SJSA1 (cell line): ENCODE data around the gene LRP5. TPM values are rescaled to one million over a fixed set of nuclear protein-coding genes. Genes with fewer than 3 reads are reported as not detected.

Experiments used
- DNase-seq, 2 experiments: peaks; one replicate each; pipeline ENCODE4 v3.0.0-alpha.2; 2015 to 2020; ENCODE audit warnings: low spot score in 2 of 2, low read depth in 1 of 2
- H3K27ac ChIP-seq: fragments of 250-450 bp; sonication (Bioruptor Pico); 2 replicates; pipeline ENCODE4 v1.5.1; 2020; ENCODE audit warnings: mild to moderate bottlenecking, moderate library complexity
- H3K27me3 ChIP-seq: fragments of 250-450 bp; sonication (Bioruptor Pico); replicated peaks from 2 replicates; pipeline ENCODE4 v1.5.1; 2020; ENCODE audit warnings: mild to moderate bottlenecking, moderate library complexity
- H3K36me3 ChIP-seq: fragments of 250-450 bp; sonication (Bioruptor Pico); 2 replicates; pipeline ENCODE4 v1.5.1; 2020; ENCODE audit warnings: mild to moderate bottlenecking
- H3K4me1 ChIP-seq: fragments of 250-450 bp; sonication (Bioruptor Pico); replicated peaks from 2 replicates; pipeline ENCODE4 v1.6.1; 2021; ENCODE audit warnings: mild to moderate bottlenecking
- H3K4me3 ChIP-seq: fragments of 250-450 bp; sonication (Bioruptor Pico); 2 replicates; pipeline ENCODE4 v1.5.1; 2020; ENCODE audit warnings: mild to moderate bottlenecking
- H3K9me3 ChIP-seq: fragments of 250-450 bp; sonication (Bioruptor Pico); replicated peaks from 2 replicates; pipeline ENCODE4 v1.5.1; 2020; ENCODE audit warnings: mild to moderate bottlenecking
- total RNA-seq: library from RNA; depleted of rRNA; stranded (reverse); fragments of >200 nt; shearing (Covaris generic); gene quantifications from 2 replicates; pipeline ENCODE4 v1.2.3, GENCODE V29; 2014

Gene LRP5
- total RNA-seq, 1 experiment from 2014 or later = 32.2 TPM

DNA sequence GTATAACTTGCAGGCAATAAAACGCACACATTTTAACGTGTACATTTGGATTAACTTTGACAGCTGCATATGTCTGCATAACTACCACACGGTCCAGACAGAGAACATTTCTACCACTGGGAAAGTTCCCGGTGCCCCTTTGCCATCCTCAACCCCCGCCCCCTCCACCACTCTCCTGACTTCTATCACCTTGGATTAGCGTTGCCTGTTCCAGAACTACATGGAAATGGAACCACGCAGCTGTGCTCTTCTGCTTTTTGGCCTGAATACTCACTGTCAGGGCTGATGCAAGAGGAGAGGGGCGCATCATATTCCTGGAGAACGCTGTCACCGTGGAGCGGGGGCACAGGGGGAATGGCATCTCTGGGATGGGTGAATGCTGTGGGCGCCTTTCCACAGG lies 62.1 kb downstream of the LRP5 start:
- Histone ChIP-seq H3K4me1 (peaks cover 22% of the 10 kb centered on the region), H3K27ac (no peak overlapping the region), H3K36me3 (peaks cover 4% of the 10 kb centered on the region), H3K4me3 (no peak overlapping the region), H3K27me3 (no peaks in the 10 kb centered on the region), H3K9me3 (no peaks in the 10 kb centered on the region)
- no peak for DNase-seq

DNA sequence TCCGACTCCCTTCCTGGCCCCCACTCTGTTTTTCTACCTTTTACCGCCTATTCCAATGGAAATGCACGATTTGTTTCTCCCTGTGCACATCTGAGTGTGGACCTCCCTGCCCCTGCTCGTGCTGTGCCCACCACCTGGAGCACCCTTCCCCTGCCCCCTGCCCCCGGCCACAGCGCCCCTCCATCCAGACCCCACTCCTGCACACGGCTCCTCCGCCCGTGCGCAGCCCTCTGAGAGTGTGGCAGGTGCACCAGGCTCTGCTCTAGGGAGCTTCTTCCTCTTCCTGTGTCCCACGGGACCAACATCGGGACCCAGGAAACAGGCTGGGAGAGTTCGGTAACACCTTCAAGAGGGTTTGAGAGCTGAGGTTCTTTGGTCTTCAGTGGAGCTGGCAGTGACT lies 62.9 kb downstream of the LRP5 start:
- Histone ChIP-seq H3K36me3 (peaks cover 4% of the 10 kb centered on the region), H3K9me3 (no peaks in the 10 kb centered on the region), H3K4me3 (no peak overlapping the region), H3K4me1 (peaks cover 30% of the 10 kb centered on the region), H3K27ac (no peak overlapping the region), H3K27me3 (no peaks in the 10 kb centered on the region)
- DNase-seq = no peak

DNA sequence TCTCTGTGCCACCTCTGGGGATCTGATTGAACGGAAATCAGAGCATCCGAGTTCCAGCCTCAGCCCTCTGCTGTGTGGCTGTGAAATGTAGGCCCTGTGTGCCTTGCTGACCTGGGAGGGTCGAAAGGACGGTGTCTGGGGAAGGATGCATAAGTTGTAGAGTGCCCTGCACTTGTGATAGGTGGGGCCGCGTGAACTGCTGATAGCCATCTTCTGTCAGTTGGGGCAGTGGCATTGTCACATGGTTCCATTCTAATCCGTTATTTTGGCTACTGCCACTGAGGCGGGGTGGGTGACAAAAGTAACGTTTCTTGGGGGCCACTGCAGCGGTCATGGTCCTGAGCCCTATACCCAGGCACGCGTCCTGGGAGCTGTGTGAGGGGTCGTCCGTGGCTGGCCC lies 63.4 kb downstream of the LRP5 start:
- no peak overlapping the region for H3K27ac ChIP-seq
- no peaks in the 10 kb centered on the region for H3K27me3 ChIP-seq
- no peak for DNase-seq
- peaks cover 4% of the 10 kb centered on the region for H3K36me3 ChIP-seq
- H3K4me1 ChIP-seq = peaks cover 35% of the 10 kb centered on the region
- H3K4me3 ChIP-seq = no peak overlapping the region
- no peaks in the 10 kb centered on the region for H3K9me3 ChIP-seq

DNA sequence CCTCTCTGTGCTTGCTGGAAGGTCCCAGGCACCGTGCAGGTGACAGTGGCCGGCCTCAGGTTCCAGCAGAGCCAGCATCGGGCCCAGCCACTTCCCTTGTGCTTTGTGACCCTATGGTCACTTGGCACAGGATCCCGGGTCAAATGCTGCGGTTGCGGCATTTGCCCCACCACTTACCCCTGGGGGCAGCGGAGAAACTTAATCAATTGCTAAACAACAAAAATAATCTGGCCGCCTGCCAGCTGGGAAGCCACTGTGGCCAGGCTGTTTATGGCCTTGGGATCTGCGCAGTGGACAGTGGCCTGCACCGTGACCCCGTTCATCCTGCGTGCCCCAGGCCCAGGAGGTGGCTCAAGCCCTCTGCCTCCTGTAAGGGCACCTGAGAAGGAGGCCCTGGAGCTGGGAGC lies 65.0 kb downstream of the LRP5 start:
- no peak for DNase-seq
- H3K4me3 ChIP-seq = no peak overlapping the region
- H3K9me3 ChIP-seq = no peaks in the 10 kb centered on the region
- no peak overlapping the region for H3K27ac ChIP-seq
- H3K4me1 ChIP-seq = peaks cover 46% of the 10 kb centered on the region
- H3K27me3 ChIP-seq = no peaks in the 10 kb centered on the region
- H3K36me3 ChIP-seq = no peaks in the 10 kb centered on the region

DNA sequence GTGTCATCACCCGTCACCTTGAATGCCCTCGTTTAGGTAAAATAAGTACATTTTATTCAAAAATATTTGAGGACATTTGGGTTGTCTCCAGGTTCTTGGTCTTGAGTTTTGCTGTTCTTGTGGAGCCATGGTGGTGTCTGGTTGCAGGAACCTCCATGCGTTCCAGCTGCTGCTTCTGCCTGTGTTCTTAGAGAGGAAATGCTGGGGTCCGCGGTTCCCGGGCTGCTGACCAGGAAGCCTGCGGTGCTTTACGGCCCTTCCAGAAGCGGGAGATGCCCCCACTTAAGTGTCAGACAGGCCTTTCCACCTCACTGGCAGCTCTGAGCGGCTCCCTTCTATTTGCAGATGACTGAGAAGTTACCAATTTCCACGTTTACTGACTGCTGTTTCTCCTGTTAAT lies 66.8 kb downstream of the LRP5 start:
- no peak overlapping the region for H3K4me3 ChIP-seq
- peaks cover 35% of the 10 kb centered on the region for H3K4me1 ChIP-seq
- no peaks in the 10 kb centered on the region for H3K36me3 ChIP-seq
- no peak overlapping the region for H3K27ac ChIP-seq
- H3K9me3 ChIP-seq = no peaks in the 10 kb centered on the region
- no peak for DNase-seq
- H3K27me3 ChIP-seq = no peaks in the 10 kb centered on the region

DNA sequence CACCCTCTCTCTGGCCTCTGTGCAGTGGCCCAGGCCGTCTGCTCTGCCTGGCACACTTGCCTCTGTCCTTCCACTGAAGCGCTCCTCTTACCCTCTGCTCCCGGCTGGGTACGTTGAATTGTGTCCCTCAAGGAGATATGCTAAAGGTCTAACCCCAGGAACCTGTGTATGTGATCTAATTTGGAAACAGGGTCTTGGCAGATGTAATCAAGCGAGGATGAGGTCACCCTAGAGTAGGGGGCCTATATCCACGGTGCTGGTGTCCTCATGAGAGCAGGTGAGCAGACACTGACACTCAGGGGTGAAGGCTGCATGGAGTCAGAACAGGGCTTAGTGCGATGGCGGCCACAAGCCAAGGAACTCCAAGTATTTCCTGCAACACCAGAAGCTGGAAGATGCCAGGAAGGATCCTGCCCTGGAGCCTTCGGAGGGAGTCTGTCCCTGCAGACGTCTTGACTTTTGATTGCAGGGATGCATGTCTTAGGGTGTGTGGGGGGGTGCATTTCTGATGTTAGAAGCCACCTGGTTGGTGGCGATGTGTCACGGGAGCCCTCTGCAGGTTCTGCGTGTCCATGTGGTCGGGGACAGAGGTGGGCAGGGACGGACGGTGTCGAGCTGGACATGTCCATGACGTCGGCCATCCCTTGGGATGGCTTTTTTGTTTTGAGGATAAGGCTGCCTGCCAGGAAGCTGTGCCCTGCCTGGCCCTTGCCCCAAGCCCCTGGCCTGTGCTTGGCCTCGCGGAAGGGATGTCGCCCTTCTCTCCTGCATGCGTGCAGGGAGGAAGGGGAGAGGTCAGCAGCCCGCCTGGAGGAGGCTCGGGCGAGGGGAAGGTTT lies 68.6 kb downstream of the LRP5 start:
- DNase-seq = no peak
- H3K27ac ChIP-seq = peak overlapping the region; percentile 17
- H3K27me3 ChIP-seq = no peaks in the 10 kb centered on the region
- H3K4me3 ChIP-seq = no peak overlapping the region
- H3K36me3 ChIP-seq = peaks cover 3% of the 10 kb centered on the region; the same call in 1 of the 2 replicates
- no peaks in the 10 kb centered on the region for H3K9me3 ChIP-seq
- peaks cover 29% of the 10 kb centered on the region for H3K4me1 ChIP-seq

DNA sequence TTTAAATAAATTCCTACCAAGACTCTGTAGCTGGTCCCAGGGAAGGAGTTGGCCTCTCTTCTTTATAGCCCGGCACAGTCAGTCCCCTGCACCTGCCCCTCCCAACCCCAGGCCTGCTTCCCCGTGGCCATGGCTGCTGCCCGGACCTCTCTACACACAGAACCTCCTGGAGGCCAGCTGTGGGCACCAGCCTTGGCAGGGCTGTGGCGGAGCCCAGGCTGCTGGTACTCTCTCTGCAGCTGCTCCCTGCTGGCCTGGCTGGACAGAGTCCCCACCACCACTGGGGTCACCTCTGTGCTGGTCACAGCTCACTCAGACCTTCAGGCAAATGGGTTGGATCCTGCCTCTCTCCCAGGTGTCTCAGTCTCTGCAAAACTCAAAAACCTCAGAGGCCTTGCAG lies 69.3 kb downstream of the LRP5 start:
- no peak for DNase-seq
- H3K36me3 ChIP-seq = peaks cover 10% of the 10 kb centered on the region
- no peak overlapping the region for H3K27ac ChIP-seq
- H3K4me3 ChIP-seq = no peak overlapping the region
- H3K27me3 ChIP-seq = no peaks in the 10 kb centered on the region
- H3K9me3 ChIP-seq = no peaks in the 10 kb centered on the region
- peaks cover 29% of the 10 kb centered on the region for H3K4me1 ChIP-seq

DNA sequence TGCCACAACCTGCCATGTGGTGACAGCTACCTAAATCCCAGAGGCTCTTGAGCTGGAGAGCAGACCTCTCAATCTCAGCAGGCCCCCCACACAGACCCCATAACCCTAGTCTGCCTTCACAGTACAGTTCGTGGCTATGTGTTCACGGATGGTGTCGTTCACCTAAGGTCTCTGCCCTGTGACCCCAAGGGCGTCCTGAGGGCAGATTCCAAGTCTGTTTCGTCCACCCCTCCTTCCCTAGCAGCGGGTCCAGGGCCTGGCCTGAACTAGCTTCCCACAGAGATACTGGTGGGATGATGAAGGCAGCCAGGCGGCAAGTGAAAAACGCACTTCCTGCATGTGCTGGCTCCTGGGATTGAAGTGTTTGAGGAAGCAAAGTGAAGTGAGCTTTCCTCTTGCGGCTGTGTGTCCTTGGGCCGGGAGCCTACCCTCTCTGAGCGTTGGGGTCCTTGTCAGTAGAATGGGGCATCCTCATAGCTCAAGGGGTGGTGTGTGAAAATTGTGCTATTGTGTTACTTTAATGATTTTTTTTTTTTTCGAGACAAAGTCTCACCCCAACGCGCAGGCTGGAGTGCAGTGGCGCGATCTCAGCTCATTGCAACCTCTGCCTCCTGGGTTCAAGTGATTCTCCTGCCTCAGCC lies 70.1 kb downstream of the LRP5 start:
- no peak overlapping the region for H3K27ac ChIP-seq
- no peak for DNase-seq
- no peaks in the 10 kb centered on the region for H3K9me3 ChIP-seq
- peaks cover 29% of the 10 kb centered on the region for H3K4me1 ChIP-seq
- peaks cover 15% of the 10 kb centered on the region for H3K36me3 ChIP-seq
- no peak overlapping the region for H3K4me3 ChIP-seq
- no peaks in the 10 kb centered on the region for H3K27me3 ChIP-seq

DNA sequence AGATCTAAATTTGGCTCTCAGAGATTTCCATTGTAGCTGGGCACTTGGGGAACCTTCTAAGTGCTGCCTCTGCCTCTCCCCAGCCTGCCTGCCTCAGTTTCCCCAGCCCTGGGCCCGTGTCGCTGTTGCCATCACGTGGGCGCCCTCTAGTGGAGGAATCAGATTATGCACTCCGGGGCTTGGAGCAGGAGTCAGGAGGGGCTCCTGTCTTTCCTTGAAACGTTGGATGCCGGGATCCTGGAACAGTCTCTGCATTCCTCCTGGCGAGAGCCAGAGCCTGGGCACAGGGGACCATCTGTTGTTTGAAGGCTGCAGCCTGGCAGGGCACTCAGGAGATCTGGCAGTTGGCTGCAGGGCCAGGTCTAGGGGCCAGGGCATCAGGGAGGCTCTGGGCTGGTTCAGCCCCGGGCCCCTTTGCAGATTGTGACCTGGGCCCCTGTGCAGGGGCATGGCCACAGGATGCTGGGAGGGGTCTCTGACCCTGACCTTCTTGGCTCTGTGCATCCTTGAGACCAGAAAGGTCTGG lies 71.6 kb downstream of the LRP5 start:
- DNase-seq = peak; percentile 71 to 90
- H3K27me3 ChIP-seq = no peaks in the 10 kb centered on the region
- H3K4me1 ChIP-seq = peaks cover 29% of the 10 kb centered on the region
- no peaks in the 10 kb centered on the region for H3K9me3 ChIP-seq
- no peak overlapping the region for H3K4me3 ChIP-seq
- no peak overlapping the region for H3K27ac ChIP-seq
- peaks cover 21% of the 10 kb centered on the region for H3K36me3 ChIP-seq

DNA sequence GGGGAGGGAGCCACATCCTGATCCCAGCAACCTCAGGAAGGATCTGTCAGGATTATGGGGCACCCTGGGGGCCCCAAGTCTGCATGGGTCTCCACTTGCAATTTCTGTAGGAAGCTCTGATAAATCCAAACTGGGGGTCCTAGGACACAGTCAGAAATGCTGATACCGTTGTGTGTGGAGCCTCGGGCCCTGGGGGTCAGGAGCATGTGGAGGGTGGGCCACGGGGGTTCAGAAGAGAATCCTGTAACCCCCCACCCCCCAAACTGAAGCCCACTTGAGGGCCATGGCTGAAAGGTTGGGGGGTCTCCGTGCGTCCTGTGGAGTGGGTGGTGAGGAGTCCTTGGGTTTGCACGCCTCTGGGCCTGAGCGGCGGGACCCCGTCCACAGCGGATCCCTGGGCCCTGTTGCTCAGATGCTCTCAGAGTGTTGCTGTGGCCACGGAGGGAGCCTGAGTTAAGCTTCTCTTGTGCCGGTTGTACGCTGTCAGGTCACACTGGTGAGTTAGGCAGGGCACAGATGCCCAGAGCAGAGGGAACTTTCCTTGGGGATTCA lies 72.2 kb downstream of the LRP5 start:
- no peaks in the 10 kb centered on the region for H3K27me3 ChIP-seq
- no peak overlapping the region for H3K27ac ChIP-seq
- no peak for DNase-seq
- H3K4me3 ChIP-seq = no peak overlapping the region
- no peaks in the 10 kb centered on the region for H3K9me3 ChIP-seq
- H3K36me3 ChIP-seq = peaks cover 25% of the 10 kb centered on the region
- peaks cover 23% of the 10 kb centered on the region for H3K4me1 ChIP-seq

DNA sequence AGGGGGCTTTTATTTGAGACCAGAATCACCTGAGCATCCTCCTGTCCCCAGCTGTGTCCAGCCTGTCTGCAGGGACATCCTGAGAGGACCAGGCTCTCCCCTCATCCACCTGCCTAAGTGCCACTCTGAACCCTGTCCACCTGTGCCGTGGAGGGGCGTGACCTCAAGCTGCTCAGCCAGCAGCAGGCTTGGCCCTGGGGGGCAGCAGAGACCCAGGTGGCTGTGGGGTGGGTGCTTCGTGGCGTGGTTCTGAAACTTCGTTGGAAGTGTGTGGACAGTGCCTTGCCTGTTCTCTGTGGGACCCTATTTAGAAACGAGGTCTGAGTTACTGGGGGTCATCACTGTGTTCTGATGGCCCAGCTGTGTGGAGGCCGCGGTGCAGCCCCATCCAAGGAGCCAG lies 72.7 kb downstream of the LRP5 start:
- Histone ChIP-seq H3K27ac (no peak overlapping the region), H3K9me3 (no peaks in the 10 kb centered on the region), H3K27me3 (no peaks in the 10 kb centered on the region), H3K4me3 (no peak overlapping the region), H3K36me3 (peaks cover 25% of the 10 kb centered on the region), H3K4me1 (peaks cover 18% of the 10 kb centered on the region)
- DNase-seq = no peak

DNA sequence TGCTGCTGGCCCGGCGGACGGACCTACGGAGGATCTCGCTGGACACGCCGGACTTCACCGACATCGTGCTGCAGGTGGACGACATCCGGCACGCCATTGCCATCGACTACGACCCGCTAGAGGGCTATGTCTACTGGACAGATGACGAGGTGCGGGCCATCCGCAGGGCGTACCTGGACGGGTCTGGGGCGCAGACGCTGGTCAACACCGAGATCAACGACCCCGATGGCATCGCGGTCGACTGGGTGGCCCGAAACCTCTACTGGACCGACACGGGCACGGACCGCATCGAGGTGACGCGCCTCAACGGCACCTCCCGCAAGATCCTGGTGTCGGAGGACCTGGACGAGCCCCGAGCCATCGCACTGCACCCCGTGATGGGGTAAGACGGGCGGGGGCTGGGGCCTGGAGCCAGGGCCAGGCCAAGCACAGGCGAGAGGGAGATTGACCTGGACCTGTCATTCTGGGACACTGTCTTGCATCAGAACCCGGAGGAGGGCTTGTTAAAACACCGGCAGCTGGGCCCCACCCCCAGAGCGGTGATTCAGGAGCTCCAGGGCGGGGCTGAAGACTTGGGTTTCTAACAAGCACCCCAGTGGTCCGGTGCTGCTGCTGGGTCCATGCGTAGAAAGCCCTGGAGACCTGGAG lies 74.1 kb downstream of the LRP5 start:
- Histone ChIP-seq H3K27me3 (no peaks in the 10 kb centered on the region), H3K4me1 (peaks cover 5% of the 10 kb centered on the region), H3K36me3 (peaks cover 31% of the 10 kb centered on the region), H3K27ac (no peak overlapping the region), H3K4me3 (no peak overlapping the region), H3K9me3 (no peaks in the 10 kb centered on the region)
- no peak for DNase-seq

DNA sequence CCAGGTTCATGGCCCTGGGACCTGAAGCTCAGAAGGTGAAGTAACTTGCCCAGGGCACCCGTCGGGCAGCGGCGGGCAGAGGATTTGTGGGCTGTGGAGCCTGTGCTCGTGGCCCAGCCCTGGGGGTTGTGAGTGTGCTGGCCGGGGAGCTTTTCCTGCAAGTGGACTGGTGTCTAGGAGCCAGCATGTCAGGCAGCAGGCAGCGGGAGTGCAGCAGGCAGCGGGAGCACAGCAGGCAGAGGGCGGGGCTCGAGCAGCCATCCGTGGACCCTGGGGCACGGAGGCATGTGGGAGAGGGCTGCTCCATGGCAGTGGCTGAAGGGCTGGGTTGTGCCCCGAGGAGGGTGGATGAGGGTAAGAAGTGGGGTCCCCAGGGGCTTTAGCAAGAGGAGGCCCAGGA lies 75.4 kb downstream of the LRP5 start:
- Histone ChIP-seq H3K9me3 (no peaks in the 10 kb centered on the region), H3K4me1 (no peaks in the 10 kb centered on the region)

More for the DNA sequence above, 75.4 kb downstream of the LRP5 start:
- no peak overlapping the region for H3K4me3 ChIP-seq
- no peak overlapping the region for H3K27ac ChIP-seq
- DNase-seq = no peak
- peaks cover 34% of the 10 kb centered on the region for H3K36me3 ChIP-seq
- H3K27me3 ChIP-seq = no peaks in the 10 kb centered on the region
